Keratinocyte (primary cell): ENCODE data around the gene PLXDC1. TPM values are rescaled to one million over a fixed set of nuclear protein-coding genes. Genes with fewer than 3 reads are reported as not detected.
A peak's percentile ranks its signal among the peaks of the same experiment; 100 is the strongest.

Experiments used
- DNase-seq: peaks from one replicate; pipeline ENCODE4 v3.0.0-alpha.2; 2011; ENCODE audit warnings: low read depth, missing footprints, low spot score
- FAIRE-seq: peaks from 2 replicates; lab custom pipeline; 2011; peaks lifted over from hg19 to GRCh38; lab: Jason Lieb, UNC
- H2AFZ ChIP-seq: 2 replicates; pipeline ENCODE4 v1.6.0; 2012; ENCODE audit warnings: low read length, control low read depth, inconsistent platforms; ENCODE audit not compliant: control insufficient read depth
- H3K27ac ChIP-seq: 2 replicates; pipeline ENCODE4 v1.5.1; 2011; ENCODE audit warnings: low read length; ENCODE audit not compliant: control insufficient read depth, insufficient read depth
- H3K27me3 ChIP-seq: 3 replicates; pipeline ENCODE4 v1.6.0; 2011; ENCODE audit warnings: low read length; ENCODE audit not compliant: control insufficient read depth, insufficient read depth; ENCODE audit errors: extremely low read depth
- H3K36me3 ChIP-seq, 2 experiments: 2 replicates in 1 of 2; 3 replicates in 1 of 2; pipeline ENCODE4 v1.5.1; 2011; ENCODE audit warnings: low read length in 2 of 2, mild to moderate bottlenecking in 1 of 2; ENCODE audit not compliant: control insufficient read depth in 2 of 2, insufficient read depth in 2 of 2; ENCODE audit errors: extremely low read depth in 1 of 2
- H3K4me1 ChIP-seq: 3 replicates; pipeline ENCODE4 v1.5.1; 2011; ENCODE audit warnings: low read length; ENCODE audit not compliant: control insufficient read depth, insufficient read depth; ENCODE audit errors: extremely low read depth
- H3K4me2 ChIP-seq: 3 replicates; pipeline ENCODE4 v1.6.0; 2011; ENCODE audit warnings: low read depth, low read length; ENCODE audit not compliant: control insufficient read depth, insufficient read depth; ENCODE audit errors: extremely low read depth
- H3K4me3 ChIP-seq, 3 experiments: fragments of 200-600 bp in 1 of 3; sonication (generic) in 1 of 3; 2 replicates in 2 of 3; 3 replicates in 1 of 3; pipeline ENCODE4 v1.5.1; 2011 to 2016; ENCODE audit warnings: low read length in 3 of 3, mild to moderate bottlenecking in 3 of 3, control low read depth in 2 of 3, inconsistent platforms in 1 of 3, low read depth in 1 of 3, mixed read lengths in 1 of 3, mixed run types in 1 of 3, moderate library complexity in 1 of 3; ENCODE audit not compliant: control insufficient read depth in 2 of 3, insufficient read depth in 2 of 3; ENCODE audit errors: extremely low read depth in 1 of 3
- H3K79me2 ChIP-seq: 2 replicates; pipeline ENCODE4 v1.6.0; 2012; ENCODE audit warnings: low read length; ENCODE audit not compliant: control insufficient read depth, insufficient read depth
- H3K9ac ChIP-seq: 3 replicates; pipeline ENCODE4 v1.6.0; 2011; ENCODE audit warnings: low read length; ENCODE audit not compliant: control insufficient read depth, insufficient read depth; ENCODE audit errors: extremely low read depth
- H3K9me1 ChIP-seq: 3 replicates; pipeline ENCODE4 v1.6.0; 2011; ENCODE audit warnings: low read length; ENCODE audit not compliant: control insufficient read depth, insufficient read depth; ENCODE audit errors: extremely low read depth
- H3K9me3 ChIP-seq: 2 replicates; pipeline ENCODE4 v1.5.1; 2012; ENCODE audit warnings: low read depth, low read length; ENCODE audit not compliant: control insufficient read depth
- H4K20me1 ChIP-seq: 3 replicates; pipeline ENCODE4 v1.6.0; 2011; ENCODE audit warnings: low read length; ENCODE audit not compliant: control insufficient read depth, insufficient read depth; ENCODE audit errors: extremely low read depth
- EZH2 ChIP-seq: IDR thresholded peaks from one replicate; pipeline ENCODE4 v1.6.1; 2012; ENCODE audit warnings: inconsistent platforms, mild to moderate bottlenecking, low read length, moderate library complexity
- dilution Hi-C: fragments of 300-500 bp; cut with MboI; formaldehyde crosslinking; loops from one replicate; pipeline ENCODE4 v1.7.0; 2020; ENCODE audit warnings: low sequenced_read_pairs; ENCODE audit not compliant: extremely low pct_ligation_motif_present
- polyA plus RNA-seq, 5 experiments: library from polyadenylated mRNA; depleted of rRNA in 3 of 5; stranded (reverse) in 3 of 5; stranded (forward) in 1 of 5; unstranded in 1 of 5; fragments of >200 nt; gene quantifications; 1 replicate in 1 of 5; 2 replicates in 3 of 5; 3 replicates in 1 of 5; pipeline versions ENCODE4 v1.2.1 to v1.2.3, GENCODE V29; 2011 to 2012; ENCODE audit warnings: missing spikeins in 2 of 5, low read depth in 1 of 5, low replicate concordance in 1 of 5
- TF ChIP-seq, protein P1 (sequence below), 3 experiments: IDR thresholded peaks in 1 of 3; conservative IDR thresholded peaks in 1 of 3; optimal IDR thresholded peaks in 1 of 3; 2 replicates in 2 of 3; 3 replicates in 1 of 3; pipeline versions ENCODE3 to v1.5.1; 2011; ENCODE audit warnings: low read length in 3 of 3, mild to moderate bottlenecking in 3 of 3, moderate library complexity in 2 of 3, control low read depth in 1 of 3, inconsistent platforms in 1 of 3; ENCODE audit not compliant: insufficient read depth in 2 of 3; ENCODE audit errors: extremely low read depth in 1 of 3

Gene PLXDC1
- polyA plus RNA-seq, 1 donor (not counting 4 experiments of a cell fraction or from before 2014, with no cell fraction given): 0.35 TPM

DNA sequence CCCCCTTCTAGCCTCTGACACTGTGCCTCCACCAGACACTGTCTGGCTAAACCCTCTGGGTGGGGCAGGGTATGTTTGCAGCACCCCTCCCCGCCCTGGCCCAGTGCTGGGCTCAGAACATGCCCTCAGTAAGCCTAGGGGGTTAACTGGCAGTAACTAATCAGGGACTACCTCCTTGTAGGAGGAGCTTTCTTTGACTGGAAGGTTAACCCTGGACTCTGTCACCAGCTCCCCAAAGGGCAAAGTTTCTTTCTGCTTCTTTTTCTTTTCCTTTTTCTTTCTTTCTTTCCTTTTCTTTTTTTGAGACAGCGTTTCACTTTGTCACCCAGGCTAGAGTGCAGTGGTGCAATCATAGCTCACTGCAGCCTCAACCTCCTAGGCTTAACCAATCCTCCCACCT lies 76.8 kb downstream of the PLXDC1 start:
- Histone ChIP-seq H3K9me3 (no peaks in the 10 kb centered on the region), H3K9ac (no peak overlapping the region), H4K20me1 (no peaks in the 10 kb centered on the region), H2AFZ (no peak overlapping the region), H3K36me3 (no peaks in the 10 kb centered on the region), H3K4me1 (peaks cover 17% of the 10 kb centered on the region), H3K79me2 (no peaks in the 10 kb centered on the region), H3K27me3 (no peaks in the 10 kb centered on the region), H3K4me3 (no peak overlapping the region), H3K27ac (no peak overlapping the region), H3K9me1 (no peaks in the 10 kb centered on the region), H3K4me2 (no peak overlapping the region)
- no peak for FAIRE-seq
- no peak for DNase-seq
- dilution Hi-C loops: no loop called here
- TF ChIP-seq, protein P1, sequence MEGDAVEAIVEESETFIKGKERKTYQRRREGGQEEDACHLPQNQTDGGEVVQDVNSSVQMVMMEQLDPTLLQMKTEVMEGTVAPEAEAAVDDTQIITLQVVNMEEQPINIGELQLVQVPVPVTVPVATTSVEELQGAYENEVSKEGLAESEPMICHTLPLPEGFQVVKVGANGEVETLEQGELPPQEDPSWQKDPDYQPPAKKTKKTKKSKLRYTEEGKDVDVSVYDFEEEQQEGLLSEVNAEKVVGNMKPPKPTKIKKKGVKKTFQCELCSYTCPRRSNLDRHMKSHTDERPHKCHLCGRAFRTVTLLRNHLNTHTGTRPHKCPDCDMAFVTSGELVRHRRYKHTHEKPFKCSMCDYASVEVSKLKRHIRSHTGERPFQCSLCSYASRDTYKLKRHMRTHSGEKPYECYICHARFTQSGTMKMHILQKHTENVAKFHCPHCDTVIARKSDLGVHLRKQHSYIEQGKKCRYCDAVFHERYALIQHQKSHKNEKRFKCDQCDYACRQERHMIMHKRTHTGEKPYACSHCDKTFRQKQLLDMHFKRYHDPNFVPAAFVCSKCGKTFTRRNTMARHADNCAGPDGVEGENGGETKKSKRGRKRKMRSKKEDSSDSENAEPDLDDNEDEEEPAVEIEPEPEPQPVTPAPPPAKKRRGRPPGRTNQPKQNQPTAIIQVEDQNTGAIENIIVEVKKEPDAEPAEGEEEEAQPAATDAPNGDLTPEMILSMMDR (optimal IDR thresholded peaks at IDR 0.05 in 1 of 3, IDR thresholded peaks at IDR 0.05 in 1 of 3, conservative IDR thresholded peaks at IDR 0.05 in 1 of 3; ENCODE audit: extremely low read depth in 1 of 3, insufficient read depth in 2 of 3, low read length in 3 of 3): no peak
- TF ChIP-seq EZH2: no peak

DNA sequence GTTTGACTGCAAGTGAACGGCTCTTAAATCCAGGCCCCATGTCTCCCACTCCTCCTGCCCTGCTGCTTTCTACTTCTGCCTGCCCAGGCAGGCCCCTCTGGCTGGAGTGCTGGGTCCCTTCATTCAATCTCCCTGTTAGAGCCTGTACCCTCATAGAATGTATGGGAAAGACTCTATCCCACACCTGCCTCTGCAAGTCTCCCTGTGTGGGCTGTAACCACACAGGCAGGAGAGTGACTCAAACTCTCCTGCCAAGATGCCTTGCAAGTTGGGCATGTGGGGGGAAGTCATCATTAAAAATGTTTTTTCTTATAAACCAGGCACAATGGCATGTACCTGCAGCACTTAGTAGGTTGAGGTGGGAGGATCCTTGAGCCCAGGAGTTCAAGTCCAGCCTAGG lies 77.5 kb downstream of the PLXDC1 start:
- no peaks in the 10 kb centered on the region for H3K9me3 ChIP-seq
- H3K4me3 ChIP-seq: no peak overlapping the region
- dilution Hi-C loops: no loop called here
- H3K27me3 ChIP-seq: no peaks in the 10 kb centered on the region
- H3K36me3 ChIP-seq: no peaks in the 10 kb centered on the region
- H3K4me2 ChIP-seq: peak overlapping the region; percentile 49
- H3K9me1 ChIP-seq: no peaks in the 10 kb centered on the region
- H2AFZ ChIP-seq: no peak overlapping the region
- H3K27ac ChIP-seq: no peak overlapping the region
- H3K79me2 ChIP-seq: no peaks in the 10 kb centered on the region
- peaks cover 17% of the 10 kb centered on the region for H3K4me1 ChIP-seq
- H4K20me1 ChIP-seq: no peaks in the 10 kb centered on the region
- no peak overlapping the region for H3K9ac ChIP-seq
- peak; percentile 97 for FAIRE-seq
- DNase-seq: peak; percentile 84
- TF ChIP-seq, protein P1 (optimal IDR thresholded peaks at IDR 0.05 in 1 of 3, IDR thresholded peaks at IDR 0.05 in 1 of 3, conservative IDR thresholded peaks at IDR 0.05 in 1 of 3; ENCODE audit: extremely low read depth in 1 of 3, insufficient read depth in 2 of 3, low read length in 3 of 3): no peak
- TF ChIP-seq EZH2: no peak
